ENCODE measurements around the gene PLEKHO2. TPM values are rescaled to one million over a fixed set of nuclear protein-coding genes. Genes with fewer than 3 reads are reported as not detected.
"Not testable (repeated sequence)": the region's sequence is repeated elsewhere in the genome, so short reads cannot be mapped to it uniquely, and the experiment has no call there.

Gene PLEKHO2
- polyA plus RNA-seq, 2 of the 4 experiments (the other 2 are of a cell fraction): 2.8 to 3.9 TPM

DNA sequence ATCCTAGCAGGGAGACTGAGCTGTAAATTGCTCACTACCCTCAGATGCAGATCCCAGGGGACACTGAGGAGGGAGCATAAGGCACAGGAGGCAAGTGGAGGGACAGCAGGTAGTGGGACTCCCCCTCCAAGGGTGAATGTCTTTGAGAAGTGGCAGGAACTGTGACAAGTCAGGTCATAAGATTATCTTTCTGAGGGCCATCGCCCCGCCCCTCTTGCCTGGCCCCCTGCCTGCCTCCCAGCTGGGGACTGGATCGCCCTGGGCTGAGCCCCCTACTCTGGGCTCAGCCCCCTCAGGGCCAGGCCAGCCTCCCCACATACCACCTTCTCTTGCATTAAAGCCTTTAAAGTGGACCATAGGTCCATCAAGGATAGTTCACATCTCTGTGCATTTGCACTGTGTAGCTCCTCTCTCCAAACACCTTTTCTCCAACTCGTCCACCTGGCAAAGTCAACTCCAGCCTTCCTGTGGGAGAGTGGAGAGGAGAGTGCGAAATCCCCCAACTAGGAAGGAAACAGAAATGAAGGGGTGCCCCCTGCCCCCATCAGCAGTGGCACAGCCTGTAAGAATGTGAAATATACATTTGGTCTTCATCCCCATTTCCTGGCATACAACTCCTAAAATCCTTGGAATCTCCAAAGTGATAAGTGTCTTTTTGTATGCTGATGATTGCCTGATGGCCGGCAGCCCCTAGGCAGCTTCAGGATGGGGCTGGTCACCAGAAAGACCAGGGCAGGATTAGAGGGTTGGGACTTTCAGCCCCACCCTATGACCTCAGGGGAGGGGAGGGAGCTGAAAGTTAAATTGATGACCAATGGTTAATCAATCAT, 31.0 kb upstream of the PLEKHO2 start:
- Histone ChIP-seq H3K9me3 (no peaks in the 10 kb centered on the region), H3K27ac (no peak overlapping the region), H3K4me1 (0 out of 3 replicates have a peak, but pooled peaks cover 3% of the 10 kb centered on the region), H3K4me3 (no peak overlapping the region), H3K4me2 (no peak overlapping the region)
- POLR2A ChIA-PET: no interaction called here
- TF ChIP-seq USF2 (IDR thresholded peaks at IDR 0.05) (no peak), JUN (IDR thresholded peaks at IDR 0.05) (no peak), MAFK (IDR thresholded peaks at IDR 0.05; ENCODE audit: partially characterized antibody) (no peak), BHLHE40 (IDR thresholded peaks at IDR 0.05; ENCODE audit: low read depth, low read length) (no peak), RCOR1 (IDR thresholded peaks at IDR 0.05; ENCODE audit: low read depth, low read length) (no peak), REST (IDR thresholded peaks at IDR 0.05) (no peak)
- TF ChIP-seq, protein P1, sequence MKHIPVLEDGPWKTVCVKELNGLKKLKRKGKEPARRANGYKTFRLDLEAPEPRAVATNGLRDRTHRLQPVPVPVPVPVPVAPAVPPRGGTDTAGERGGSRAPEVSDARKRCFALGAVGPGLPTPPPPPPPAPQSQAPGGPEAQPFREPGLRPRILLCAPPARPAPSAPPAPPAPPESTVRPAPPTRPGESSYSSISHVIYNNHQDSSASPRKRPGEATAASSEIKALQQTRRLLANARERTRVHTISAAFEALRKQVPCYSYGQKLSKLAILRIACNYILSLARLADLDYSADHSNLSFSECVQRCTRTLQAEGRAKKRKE (CRISPR knock-in tag; IDR thresholded peaks at IDR 0.05; ENCODE audit: low read depth): no peak
- FAIRE-seq (no peak), ATAC-seq (peak in 1 of 2 experiments; percentile 5; a peak in 2 of 6 replicates), DNase-seq (ENCODE audit: low read depth in 1 of 2, low spot score in 1 of 2) (no peak)
- WGBS (ENCODE audit: missing lambda C conversion rate): 56% methylated on average over 6 of the region's 6 CpGs
- CTCF ChIA-PET: interaction anchor here (0.6 to 25.0 kb wide), 48 partner anchors 9 to 1696 kb away, joined by 3 to 962 read pairs (median 7); partner anchors contain the start of gene PIF1

- WGBS (ENCODE audit: missing lambda C conversion rate): 83% methylated on average over 6 of the region's 6 CpGs
- Histone ChIP-seq H3K4me2 (no peak overlapping the region), H3K4me1 (0 out of 3 replicates have a peak, but pooled peaks cover 3% of the 10 kb centered on the region), H3K4me3 (no peak overlapping the region), H3K9me3 (no peaks in the 10 kb centered on the region), H3K27ac (no peak overlapping the region)
- no peak for TF ChIP-seq ZSCAN20 (CRISPR knock-in tag; IDR thresholded peaks at IDR 0.05)
- TF ChIP-seq EHF (CRISPR knock-in tag; IDR thresholded peaks at IDR 0.05): no peak
- no peak for TF ChIP-seq CBX8 (IDR thresholded peaks at IDR 0.05)
- TF ChIP-seq REST (IDR thresholded peaks at IDR 0.05): no peak
- TF ChIP-seq ZNF302 (CRISPR knock-in tag; IDR thresholded peaks at IDR 0.05): no peak
- no peak for TF ChIP-seq USF2 (IDR thresholded peaks at IDR 0.05)
- no peak for TF ChIP-seq PHF8 (IDR thresholded peaks at IDR 0.05; ENCODE audit: borderline replicate concordance, low read depth)
- TF ChIP-seq HOXB13 (CRISPR knock-in tag; IDR thresholded peaks at IDR 0.05; ENCODE audit: low read depth): no peak
- no peak for TF ChIP-seq HES2 (IDR thresholded peaks at IDR 0.05)
- TF ChIP-seq MAZ (IDR thresholded peaks at IDR 0.05; ENCODE audit: borderline replicate concordance, low read depth, low read length): no peak
- TF ChIP-seq POLR2A (IDR thresholded peaks at IDR 0.05; ENCODE audit: low read length): no peak
- TF ChIP-seq, protein P2, sequence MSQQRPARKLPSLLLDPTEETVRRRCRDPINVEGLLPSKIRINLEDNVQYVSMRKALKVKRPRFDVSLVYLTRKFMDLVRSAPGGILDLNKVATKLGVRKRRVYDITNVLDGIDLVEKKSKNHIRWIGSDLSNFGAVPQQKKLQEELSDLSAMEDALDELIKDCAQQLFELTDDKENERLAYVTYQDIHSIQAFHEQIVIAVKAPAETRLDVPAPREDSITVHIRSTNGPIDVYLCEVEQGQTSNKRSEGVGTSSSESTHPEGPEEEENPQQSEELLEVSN (IDR thresholded peaks at IDR 0.05; ENCODE audit: borderline replicate concordance, low read depth): no peak
- no peak for TF ChIP-seq FOXS1 (CRISPR knock-in tag; IDR thresholded peaks at IDR 0.05)
- no peak for TF ChIP-seq ESRRA (IDR thresholded peaks at IDR 0.05; ENCODE audit: borderline replicate concordance, low read length)
- no peak for FAIRE-seq
- ChIA-PET CTCF (interaction anchor here (0.5 to 25.0 kb wide), 9 partner anchors 8 to 129 kb away, joined by 3 to 962 read pairs (median 6); no protein-coding TSS in a partner anchor), POLR2A (no interaction called here)
- no peak for ATAC-seq
- peak in 1 of 2 experiments; percentile 39 for DNase-seq (ENCODE audit: low read depth in 1 of 2, low spot score in 1 of 2)
These were observed 28.6 kb upstream of the PLEKHO2 start for GRCh38 chr15:64813075-64813474.

GRCh38 chr15:64814283-64814682, 27.4 kb upstream of the PLEKHO2 start:
- CTCF ChIA-PET: interaction anchor here (1.0 to 25.0 kb wide), 6 partner anchors 10 to 97 kb away, joined by 3 to 962 read pairs (median 4); no protein-coding TSS in a partner anchor
- POLR2A ChIA-PET: not testable (repeated sequence)
- WGBS (ENCODE audit: missing lambda C conversion rate): 95% methylated on average over 8 of the region's 8 CpGs

More at GRCh38 chr15:64814283-64814682, 27.4 kb upstream of the PLEKHO2 start:
- not testable (repeated sequence) for DNase-seq (ENCODE audit: low read depth in 1 of 2, low spot score in 1 of 2); H3K4me2 ChIP-seq; H3K4me1 ChIP-seq; FAIRE-seq; H3K27ac ChIP-seq; ATAC-seq; H3K4me3 ChIP-seq; H3K9me3 ChIP-seq
